H1 (cell line): ENCODE results near the gene RELCH. TPM values are rescaled to one million over a fixed set of nuclear protein-coding genes. Genes with fewer than 3 reads are reported as not detected.

Experiments
- CTCF ChIA-PET: fragments of 300-600 bp; sonication (Branson Sonifier 250); formaldehyde crosslinking; loops from one replicate; lab custom pipeline; 2021; ENCODE audit not compliant: partially characterized antibody; lab: Charles Lee
- POLR2A ChIA-PET: fragments of 300-600 bp; sonication (Branson Sonifier 250); formaldehyde crosslinking; loops from one replicate; lab custom pipeline; 2021; ENCODE audit warnings: inconsistent platforms; ENCODE audit not compliant: partially characterized antibody; lab: Charles Lee
- DNase-seq, 2 experiments: peaks; one replicate each; pipeline versions ENCODE4 v3.0.0 to v3.0.0-alpha.2; 2010 to 2022; ENCODE audit warnings: low spot score in 2 of 2, low read depth in 1 of 2, mixed read lengths in 1 of 2
- FAIRE-seq: peaks from 2 replicates; lab custom pipeline; 2011; peaks lifted over from hg19 to GRCh38; lab: Jason Lieb, UNC
- H2AFZ ChIP-seq: 2 replicates; pipeline ENCODE4 v1.8.1; 2012; ENCODE audit warnings: low read length, inconsistent platforms
- H2AK5ac ChIP-seq: 2 replicates; pipeline ENCODE4 v1.6.1; 2013; ENCODE audit warnings: low read depth, low read length
- H2BK120ac ChIP-seq: replicated peaks from 2 replicates; pipeline ENCODE3; 2013; ENCODE audit warnings: low read depth, low read length, inconsistent platforms
- H2BK12ac ChIP-seq: 2 replicates; pipeline ENCODE4 v1.6.1; 2013; ENCODE audit warnings: low read depth, low read length
- H2BK15ac ChIP-seq: 2 replicates; pipeline ENCODE4 v1.6.1; 2013; ENCODE audit warnings: low read length
- H2BK20ac ChIP-seq: 2 replicates; pipeline ENCODE4 v1.6.1; 2013; ENCODE audit warnings: low read length
- H2BK5ac ChIP-seq: 2 replicates; pipeline ENCODE4 v1.6.1; 2013; ENCODE audit warnings: low read depth, low read length
- H3K14ac ChIP-seq: 2 replicates; pipeline ENCODE4 v1.6.1; 2013; ENCODE audit warnings: inconsistent platforms; ENCODE audit not compliant: insufficient read length
- H3K18ac ChIP-seq: 2 replicates; pipeline ENCODE4 v1.6.1; 2013; ENCODE audit warnings: low read length; ENCODE audit errors: extremely low read depth
- H3K23ac ChIP-seq: 2 replicates; pipeline ENCODE4 v1.6.1; 2013; ENCODE audit warnings: inconsistent platforms; ENCODE audit not compliant: insufficient read length
- H3K23me2 ChIP-seq: 2 replicates; pipeline ENCODE4 v1.6.1; 2013; ENCODE audit warnings: low read depth, low read length
- H3K27ac ChIP-seq: 2 replicates; pipeline ENCODE4 v1.6.1; 2011; ENCODE audit warnings: low read depth, low read length, inconsistent platforms
- H3K27me3 ChIP-seq, 4 experiments: replicated peaks in 1 of 4; 1 replicate in 1 of 4; 2 replicates in 3 of 4; pipeline versions ENCODE4 v1.6.1 to v1.8.1; 2011 to 2013; ENCODE audit warnings: low read length in 3 of 4, mild to moderate bottlenecking in 3 of 4, inconsistent platforms in 2 of 4, mixed read lengths in 2 of 4, moderate library complexity in 1 of 4; ENCODE audit not compliant: control insufficient read depth in 3 of 4, insufficient read depth in 3 of 4; ENCODE audit errors: extremely low read depth in 1 of 4
- H3K36me3 ChIP-seq, 4 experiments: 2 replicates each; pipeline versions ENCODE4 v1.6.1 to v1.8.1; 2011 to 2013; ENCODE audit warnings: mild to moderate bottlenecking in 4 of 4, low read length in 3 of 4, moderate library complexity in 2 of 4, control low read depth in 1 of 4, inconsistent platforms in 1 of 4; ENCODE audit not compliant: insufficient read depth in 4 of 4, control insufficient read depth in 2 of 4
- H3K4ac ChIP-seq: replicated peaks from 2 replicates; pipeline ENCODE3; 2013; ENCODE audit warnings: low read length, low read depth, mixed read lengths, inconsistent platforms; ENCODE audit not compliant: insufficient read length
- H3K4me1 ChIP-seq, 4 experiments: replicated peaks in 1 of 4; 1 replicate in 1 of 4; 2 replicates in 3 of 4; pipeline versions ENCODE4 v1.6.1 to v1.8.1; 2011 to 2013; ENCODE audit warnings: low read length in 3 of 4, inconsistent platforms in 2 of 4, mixed read lengths in 1 of 4; ENCODE audit not compliant: insufficient read depth in 4 of 4, control insufficient read depth in 3 of 4
- H3K4me2 ChIP-seq, 2 experiments: 2 replicates each; pipeline versions ENCODE4 v1.6.1 to v1.8.1; 2011 to 2013; ENCODE audit warnings: low read depth in 2 of 2, low read length in 2 of 2, control low read depth in 1 of 2, inconsistent platforms in 1 of 2, mild to moderate bottlenecking in 1 of 2; ENCODE audit not compliant: insufficient read depth in 1 of 2
- H3K4me3 ChIP-seq, 4 experiments: fragments of 200-600, 300-600 bp in 1 of 4; sonication (generic), shearing (Covaris generic), sonication (Bioruptor Twin) in 1 of 4; 2 replicates each; pipeline versions ENCODE4 v1.5.1 to v1.8.1; 2011 to 2016; ENCODE audit warnings: low read length in 4 of 4, low read depth in 3 of 4, control low read depth in 2 of 4, inconsistent platforms in 2 of 4, mild to moderate bottlenecking in 2 of 4, mixed read lengths in 1 of 4, moderate library complexity in 1 of 4; ENCODE audit not compliant: insufficient read depth in 2 of 4; ENCODE audit errors: extremely low read depth in 1 of 4
- H3K56ac ChIP-seq: replicated peaks from 2 replicates; pipeline ENCODE3; 2013; ENCODE audit warnings: low read depth, mild to moderate bottlenecking, mixed read lengths, low read length, inconsistent platforms; ENCODE audit not compliant: insufficient read length
- H3K79me1 ChIP-seq: 2 replicates; pipeline ENCODE4 v1.6.1; 2013; ENCODE audit warnings: low read depth, low read length, control low read depth
- H3K79me2 ChIP-seq, 2 experiments: 2 replicates each; pipeline versions ENCODE4 v1.6.1 to v1.8.1; 2012 to 2013; ENCODE audit warnings: low read length in 2 of 2, mild to moderate bottlenecking in 2 of 2, inconsistent platforms in 1 of 2; ENCODE audit not compliant: insufficient read depth in 2 of 2, control insufficient read depth in 1 of 2
- H3K9ac ChIP-seq, 4 experiments: replicated peaks in 1 of 4; 1 replicate in 1 of 4; 2 replicates in 3 of 4; pipeline versions ENCODE4 v1.6.1 to v1.8.1; 2011 to 2013; ENCODE audit warnings: low read depth in 3 of 4, low read length in 3 of 4, control low read depth in 2 of 4, mild to moderate bottlenecking in 2 of 4, moderate library complexity in 2 of 4, inconsistent platforms in 1 of 4; ENCODE audit errors: extremely low read depth in 1 of 4
- H3K9me3 ChIP-seq, 2 experiments: 2 replicates each; pipeline versions ENCODE4 v1.6.1 to v1.8.1; 2012 to 2013; ENCODE audit warnings: mild to moderate bottlenecking in 2 of 2, moderate library complexity in 2 of 2, control low read depth in 1 of 2, inconsistent platforms in 1 of 2, low read depth in 1 of 2, low read length in 1 of 2, mixed read lengths in 1 of 2; ENCODE audit not compliant: insufficient read depth in 2 of 2
- H4K20me1 ChIP-seq, 2 experiments: replicated peaks in 1 of 2; 2 replicates each; pipeline versions ENCODE3 to v1.8.1; 2011 to 2013; ENCODE audit warnings: inconsistent platforms in 2 of 2, low read length in 2 of 2, mild to moderate bottlenecking in 1 of 2; ENCODE audit not compliant: insufficient read depth in 2 of 2, control insufficient read depth in 1 of 2
- H4K5ac ChIP-seq: 2 replicates; pipeline ENCODE4 v1.6.1; 2013; ENCODE audit warnings: low read length, low read depth, mixed read lengths, inconsistent platforms; ENCODE audit not compliant: insufficient read length
- H4K8ac ChIP-seq: 2 replicates; pipeline ENCODE4 v1.8.0; 2013; ENCODE audit warnings: mild to moderate bottlenecking, moderate library complexity, low read length, inconsistent platforms; ENCODE audit not compliant: insufficient read depth; ENCODE audit errors: extremely low read depth
- H4K91ac ChIP-seq: replicated peaks from 2 replicates; pipeline ENCODE3; 2013; ENCODE audit warnings: low read length, mixed read lengths, inconsistent platforms; ENCODE audit not compliant: insufficient read length
- ATF3 ChIP-seq: IDR thresholded peaks from 2 replicates; pipeline ENCODE4 v1.6.1; 2011; ENCODE audit warnings: low read depth, mild to moderate bottlenecking, low read length; ENCODE audit not compliant: insufficient read depth
- FOSL1 ChIP-seq: IDR thresholded peaks from 2 replicates; pipeline ENCODE4 v1.6.1; 2011; ENCODE audit warnings: mild to moderate bottlenecking, low read depth, low read length, moderate library complexity; ENCODE audit not compliant: insufficient read depth
- JUND ChIP-seq: IDR thresholded peaks from 2 replicates; pipeline ENCODE4 v1.6.1; 2011; ENCODE audit warnings: mild to moderate bottlenecking, improper control_type of control experiment, low read length
- KDM1A ChIP-seq: fragments of 200-600, 300-600 bp; sonication (generic); IDR thresholded peaks from 2 replicates; pipeline ENCODE4 v1.7.1; 2016; ENCODE audit warnings: mild to moderate bottlenecking, low read length, borderline replicate concordance
- PHF8 ChIP-seq: fragments of 200-600 bp; sonication (generic); conservative IDR thresholded peaks from 2 replicates; pipeline ENCODE4 v1.7.1; 2012; ENCODE audit warnings: low read depth, mild to moderate bottlenecking, inconsistent platforms, low read length, moderate library complexity
- POLR2AphosphoS5 ChIP-seq: IDR thresholded peaks from 2 replicates; pipeline ENCODE4 v1.6.1; 2011; ENCODE audit warnings: low read depth, low read length
- POU5F1 ChIP-seq: IDR thresholded peaks from 2 replicates; pipeline ENCODE4 v1.6.1; 2011; ENCODE audit warnings: low read depth, mild to moderate bottlenecking, low read length, moderate library complexity
- SIX5 ChIP-seq: IDR thresholded peaks from 2 replicates; pipeline ENCODE4 v1.6.1; 2011; ENCODE audit warnings: mild to moderate bottlenecking, low read depth, low read length
- SP2 ChIP-seq: IDR thresholded peaks from 2 replicates; pipeline ENCODE4 v1.6.1; 2012; ENCODE audit warnings: mild to moderate bottlenecking, low read length, inconsistent platforms
- TAF1 ChIP-seq: IDR thresholded peaks from 2 replicates; pipeline ENCODE4 v1.6.1; 2011; ENCODE audit warnings: mild to moderate bottlenecking, low read depth, low read length
- YY1 ChIP-seq: IDR thresholded peaks from 2 replicates; pipeline ENCODE4 v1.6.1; 2011; ENCODE audit warnings: low read depth, mild to moderate bottlenecking, low read length
- WGBS, 2 experiments: shearing (Covaris generic) in 1 of 2; methylation state at CpG; one replicate each; pipeline versions ENCODE4 v1.1.6 to v1.1.7; 2013 to 2015; ENCODE audit warnings: low lambda C conversion rate in 2 of 2, mixed read lengths in 2 of 2, inconsistent platforms in 1 of 2, low coverage in 1 of 2, missing lambda C conversion rate in 1 of 2; ENCODE audit not compliant: insufficient replicate concordance in 2 of 2, insufficient coverage in 1 of 2, insufficient read length in 1 of 2; ENCODE audit errors: extremely low coverage in 1 of 2, missing lambda C conversion rate in 1 of 2; 5-methylcytosine and 5-hydroxymethylcytosine counted together
- polyA plus RNA-seq, 7 experiments: library from polyadenylated mRNA; depleted of rRNA in 3 of 7; stranded (reverse) in 5 of 7; unstranded in 2 of 7; fragments of >200 nt in 5 of 7; fragments of 200-250 nt in 2 of 7; gene quantifications; 1 replicate in 5 of 7; 2 replicates in 1 of 7; 4 replicates in 1 of 7; pipeline versions ENCODE4 v1.2.1 to v1.2.3, GENCODE V29; 2011 to 2013; ENCODE audit warnings: missing spikeins in 2 of 7, mixed read lengths in 2 of 7
- total RNA-seq: library from RNA; stranded (reverse); fragmentation: NEBNext Ultra II Directional; extraction: Animal tissue kit (Norgen Biotek cat#: 25700); gene quantifications from 2 replicates; pipeline ENCODE4 v1.2.1, GENCODE V29; 2021
- TF ChIP-seq, protein P1 (sequence below): IDR thresholded peaks from 2 replicates; pipeline ENCODE4 v1.6.1; 2012; ENCODE audit warnings: inconsistent platforms

Gene RELCH
- total and polyA plus RNA-seq, 2 of the 8 experiments (the other 6 are each of a cell fraction or from before 2014, with no cell fraction given): 7.3 to 26.9 TPM

DNA sequence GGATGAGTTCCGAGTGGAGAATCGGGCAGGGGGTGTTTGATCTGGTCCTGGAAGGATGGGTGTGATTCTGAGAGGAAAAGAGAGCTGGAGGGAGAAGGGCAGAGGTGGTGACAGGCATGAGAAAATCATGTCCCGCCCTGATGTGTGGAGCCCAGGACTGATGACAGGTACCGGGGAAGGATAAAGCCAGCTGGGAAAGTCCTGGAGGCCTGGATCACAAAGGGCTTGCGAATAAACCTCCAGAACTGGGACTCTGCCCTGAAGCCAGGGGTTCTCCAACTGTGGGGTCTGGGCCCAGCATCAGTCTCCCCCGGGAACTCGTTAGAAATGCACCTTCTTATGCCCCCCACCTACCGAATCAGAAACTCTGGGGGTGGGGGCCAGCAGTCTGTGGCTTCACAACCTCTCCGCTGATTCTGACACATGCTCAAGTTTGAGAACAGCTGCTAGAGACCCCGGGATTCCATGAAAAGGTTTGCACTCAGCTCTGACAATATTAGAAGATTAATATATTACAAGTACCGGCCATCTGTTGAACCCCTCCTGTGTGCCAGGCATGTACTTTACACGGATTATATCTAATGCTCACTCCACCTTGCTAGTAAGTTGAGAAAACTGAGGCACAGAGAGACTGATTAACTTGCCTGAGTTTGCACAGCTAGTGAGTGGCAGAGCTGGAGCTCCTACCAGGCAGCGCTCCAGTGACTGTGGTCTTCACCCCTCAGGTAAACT lies 146.1 kb downstream of the RELCH start:
- no peak overlapping the region for H3K23ac ChIP-seq
- H3K79me1 ChIP-seq: peaks cover 6% of the 10 kb centered on the region; the same call in 1 of the 2 replicates
- no peak overlapping the region for H4K5ac ChIP-seq
- peaks cover 0 to 62% of the 10 kb centered on the region in 2 experiments; a peak in 2 of 4 replicates for H3K79me2 ChIP-seq
- no peak overlapping the region for H2BK15ac ChIP-seq
- H2BK12ac ChIP-seq: no peak overlapping the region
- H3K9ac ChIP-seq: no peak overlapping the region
- FAIRE-seq (no peak), DNase-seq (peak in 1 of 2 experiments; percentile 31)
- H2BK20ac ChIP-seq: no peak overlapping the region
- WGBS, 2 experiments: 90% methylated on average over 12 of the region's 13 CpGs; no CpG with 5 or more reads in 1 of the 2 experiments
- peaks cover 0 to 1% of the 10 kb centered on the region in 2 experiments for H4K20me1 ChIP-seq
- no peak overlapping the region for H4K91ac ChIP-seq
- no peak overlapping the region for H3K4me3 ChIP-seq
- no peak overlapping the region for H4K8ac ChIP-seq
- H2AK5ac ChIP-seq: no peak overlapping the region; the same call in 1 of the 2 replicates
- no peak overlapping the region for H3K18ac ChIP-seq
- no peaks in the 10 kb centered on the region for H3K9me3 ChIP-seq
- ChIA-PET POLR2A (interaction anchor here (0.7 kb wide), 1 partner anchor 13 kb away, joined by 3 read pairs; no protein-coding TSS in a partner anchor), CTCF (interaction anchor here (1.2 to 2.4 kb wide), 3 partner anchors 13 to 58 kb away, joined by 3 to 7 read pairs (median 4); no protein-coding TSS in a partner anchor)
- H3K56ac ChIP-seq: no peak overlapping the region
- H3K4me2 ChIP-seq: no peak overlapping the region
- no peak overlapping the region for H2AFZ ChIP-seq
- H3K23me2 ChIP-seq: no peaks in the 10 kb centered on the region
- no peaks in the 10 kb centered on the region for H3K27me3 ChIP-seq
- H3K14ac ChIP-seq: no peak overlapping the region
- no peak overlapping the region for H3K27ac ChIP-seq
- H3K4ac ChIP-seq: no peak overlapping the region
- H2BK120ac ChIP-seq: no peak overlapping the region
- no peak overlapping the region for H2BK5ac ChIP-seq
- H3K36me3 ChIP-seq: no peaks in the 10 kb centered on the region
- H3K4me1 ChIP-seq: peaks cover 12 to 22% (median 16%) of the 10 kb centered on the region in 4 experiments
- TF ChIP-seq POLR2AphosphoS5 (no peak), YY1 (no peak), JUND (no peak), PHF8 (no peak), FOSL1 (no peak), KDM1A (no peak), POU5F1 (no peak), ATF3 (no peak), TAF1 (no peak), SIX5 (no peak), SP2 (no peak)
- TF ChIP-seq, protein P1, sequence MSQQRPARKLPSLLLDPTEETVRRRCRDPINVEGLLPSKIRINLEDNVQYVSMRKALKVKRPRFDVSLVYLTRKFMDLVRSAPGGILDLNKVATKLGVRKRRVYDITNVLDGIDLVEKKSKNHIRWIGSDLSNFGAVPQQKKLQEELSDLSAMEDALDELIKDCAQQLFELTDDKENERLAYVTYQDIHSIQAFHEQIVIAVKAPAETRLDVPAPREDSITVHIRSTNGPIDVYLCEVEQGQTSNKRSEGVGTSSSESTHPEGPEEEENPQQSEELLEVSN: no peak
